Esophagus squamous epithelium (tissue), 4 donors: Measurements from ENCODE around the gene LRP1.

ENCODE experiments used
- CTCF ChIP-seq, 6 experiments: fragments of 450-650 bp in 4 of 6; fragments of 200-600 bp in 2 of 6; sonication (generic) in 2 of 6; IDR thresholded peaks; one replicate each; pipeline ENCODE4 v1.5.1; 2016 to 2019; ENCODE audit warnings: antibody characterized with exemption in 6 of 6, mild to moderate bottlenecking in 4 of 6, moderate library complexity in 4 of 6
- POLR2A ChIP-seq, 4 donors: fragments of 450-650 bp; IDR thresholded peaks; one replicate each; pipeline ENCODE4 v1.6.1; 2017; ENCODE audit warnings: antibody characterized with exemption in 4 of 4, mild to moderate bottlenecking in 4 of 4, moderate library complexity in 3 of 4

DNA sequence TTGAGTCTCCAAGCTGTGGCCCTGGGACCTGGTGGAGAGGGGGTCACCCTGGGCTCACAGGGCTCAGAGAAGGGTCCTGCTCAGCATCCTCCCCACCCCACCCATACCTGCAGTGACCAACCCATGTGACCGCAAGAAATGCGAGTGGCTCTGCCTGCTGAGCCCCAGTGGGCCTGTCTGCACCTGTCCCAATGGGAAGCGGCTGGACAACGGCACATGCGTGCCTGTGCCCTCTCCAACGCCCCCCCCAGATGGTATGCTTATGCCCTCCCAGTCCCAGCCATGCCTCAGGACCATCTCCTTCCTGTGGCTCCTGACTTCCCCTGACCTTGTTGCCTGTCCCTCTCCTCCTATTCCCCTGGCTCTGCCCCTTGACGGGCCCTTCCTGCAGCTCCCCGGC, 81.6 kb downstream of the LRP1 start:
- TF ChIP-seq CTCF (IDR thresholded peaks at IDR 0.05) = no peak
- TF ChIP-seq POLR2A (IDR thresholded peaks at IDR 0.05) = no peak
